ENCODE results near the gene OPHN1.
A peak's percentile ranks its signal among the peaks of the same experiment; 100 is the strongest.

OPHN1 gene

DNA sequence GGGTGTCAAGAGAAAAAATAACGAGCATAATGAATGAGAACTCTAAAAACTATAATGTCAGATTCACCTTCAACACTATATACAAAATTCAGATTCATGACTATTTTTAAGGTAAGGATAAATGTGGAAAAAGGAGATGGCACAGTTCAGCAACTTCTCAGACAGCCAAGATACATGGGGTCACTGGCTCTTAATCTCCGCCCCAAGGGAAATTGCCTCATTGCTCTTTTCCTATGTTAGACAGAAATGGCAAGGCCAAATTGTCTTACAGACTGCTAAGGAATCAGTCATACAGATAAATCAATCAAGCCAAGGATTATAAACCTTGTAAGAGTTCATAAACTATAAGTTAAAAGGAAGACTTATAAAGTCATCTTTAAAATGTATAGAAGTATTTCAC, 183.4 kb downstream of the OPHN1 start:
- DNase-seq (ENCODE audit: low spot score), result no peak

DNA sequence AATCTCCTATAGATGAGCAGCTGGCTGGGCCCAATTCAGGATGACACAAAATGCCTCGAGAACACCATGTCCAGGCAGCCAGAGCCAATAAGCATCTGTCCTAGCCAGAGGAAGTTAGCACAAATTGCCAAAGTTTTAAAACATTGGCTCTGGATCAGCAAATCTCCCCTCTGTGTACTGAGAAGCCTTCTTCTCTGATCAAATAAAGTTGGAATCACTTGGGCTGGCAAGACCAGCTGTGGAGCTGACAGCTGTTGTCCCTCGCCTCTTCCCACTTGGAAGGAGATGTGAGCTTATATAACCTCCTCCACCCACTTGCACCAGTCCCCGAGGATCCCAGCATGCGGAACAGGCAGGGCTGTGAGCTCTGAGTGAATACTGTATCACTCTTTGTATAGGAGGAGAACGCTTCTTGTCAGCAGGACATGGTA, 183.9 kb downstream of the OPHN1 start:
- no peak for DNase-seq (ENCODE audit: low spot score)

- DNase-seq (ENCODE audit: low spot score), result peak; percentile 31
These were observed 194.7 kb downstream of the OPHN1 start for GRCh38 chrX:68238568-68238967.

DNA sequence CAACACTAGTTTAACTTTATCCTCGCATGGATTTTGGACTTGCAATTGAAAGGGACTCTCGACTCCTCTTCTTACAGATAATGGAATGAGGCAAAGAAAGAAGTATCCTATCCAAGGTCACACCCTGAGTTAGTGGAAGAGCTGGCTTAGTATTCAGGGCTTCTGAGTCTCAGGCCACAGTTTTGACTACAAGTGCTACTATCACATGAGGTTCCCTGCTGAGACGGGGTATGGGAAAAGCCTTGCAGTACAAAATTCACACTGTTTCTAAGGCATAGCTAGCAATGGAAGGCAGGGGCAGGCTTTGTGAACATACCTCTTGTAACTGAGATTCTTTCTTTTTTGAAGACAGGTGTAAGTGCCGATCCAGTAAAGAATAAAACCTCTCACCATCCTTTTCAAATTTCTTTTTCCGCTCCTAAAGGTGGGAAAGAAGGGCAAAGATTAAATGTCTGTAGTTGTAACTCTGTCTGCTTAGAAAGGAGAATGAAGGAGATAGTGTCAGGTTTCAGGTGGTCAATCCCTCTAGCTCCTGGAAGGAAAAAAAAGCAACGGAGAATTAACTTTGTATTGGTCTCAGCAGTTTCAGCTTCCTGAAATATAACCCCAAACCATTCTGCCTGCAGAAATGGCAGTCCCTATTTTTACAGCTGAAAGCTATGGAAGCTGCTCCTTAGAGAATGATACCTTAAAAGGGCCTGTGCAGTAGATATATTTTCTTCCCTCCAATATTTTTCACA, 199.0 kb downstream of the OPHN1 start:
- DNase-seq (ENCODE audit: low spot score), result no peak

DNA sequence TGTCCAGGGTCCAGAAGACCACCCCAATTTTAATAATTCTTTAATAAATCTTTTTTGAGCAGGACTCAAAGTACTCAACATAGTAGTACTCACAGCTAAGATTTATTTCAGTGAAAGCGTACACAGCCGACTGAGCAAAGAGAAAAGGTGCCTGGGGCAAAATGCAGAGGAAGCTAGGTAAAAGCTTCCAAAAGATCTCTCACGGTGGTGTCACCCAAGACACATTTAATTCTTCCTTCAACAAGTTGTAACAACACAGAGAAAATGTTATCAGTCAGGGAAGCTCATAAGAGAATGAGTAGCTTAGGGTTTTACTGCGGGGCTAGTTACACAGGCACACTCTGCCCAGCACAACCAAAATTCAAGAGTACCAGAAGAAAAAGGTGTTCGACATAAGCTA, 201.1 kb downstream of the OPHN1 start:
- DNase-seq (ENCODE audit: low spot score), result no peak

- DNase-seq (ENCODE audit: low spot score), result no peak
These were observed 224.3 kb downstream of the OPHN1 start for GRCh38 chrX:68209008-68209407.

DNA sequence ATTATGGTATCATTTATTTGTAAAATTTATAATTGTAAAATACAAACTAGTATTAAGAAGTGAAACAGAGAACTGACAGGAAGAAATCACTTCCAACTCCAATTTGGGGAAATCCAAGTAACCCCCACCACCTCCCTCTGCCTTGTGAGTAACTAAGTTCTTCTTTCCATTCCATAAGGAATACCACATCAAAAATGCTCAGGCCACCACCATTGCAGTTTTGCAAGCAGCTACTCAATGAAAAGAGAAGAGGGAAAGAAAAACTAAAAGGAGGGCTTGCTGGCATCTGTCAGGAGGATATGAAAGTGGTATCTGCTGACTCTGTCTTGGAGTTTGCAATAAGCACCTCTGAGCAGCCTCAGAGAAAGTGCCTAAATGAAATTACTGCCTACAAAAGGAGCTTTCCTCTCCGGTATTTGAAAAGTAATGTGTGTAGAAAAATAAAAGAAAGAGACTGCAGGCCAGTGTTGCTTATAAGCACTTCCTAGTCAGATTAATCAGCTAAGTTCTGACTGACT, 228.7 kb downstream of the OPHN1 start:
- no peak for DNase-seq (ENCODE audit: low spot score)

GRCh38 chrX:68203646-68204045, 229.6 kb downstream of the OPHN1 start:
- no peak for DNase-seq (ENCODE audit: low spot score)

DNA sequence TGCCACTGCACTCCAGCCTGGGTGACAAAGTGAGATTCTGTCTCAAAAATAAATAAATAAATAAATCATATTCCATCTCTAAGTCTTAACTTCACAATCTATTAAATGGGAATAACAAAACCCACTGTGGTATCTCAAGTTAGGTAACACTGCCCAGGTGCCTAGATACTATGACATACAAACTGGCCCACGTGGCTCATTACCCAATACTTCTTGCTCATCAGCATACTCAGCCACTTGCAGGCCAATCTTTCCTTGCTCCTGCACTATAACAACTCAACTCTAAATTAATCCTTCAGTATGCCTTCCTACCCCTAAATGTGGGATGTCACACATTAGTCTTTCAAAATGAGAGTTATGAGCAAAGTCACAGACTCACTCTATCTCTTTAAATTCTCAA, 230.1 kb downstream of the OPHN1 start:
- DNase-seq (ENCODE audit: low spot score), result no peak

DNA sequence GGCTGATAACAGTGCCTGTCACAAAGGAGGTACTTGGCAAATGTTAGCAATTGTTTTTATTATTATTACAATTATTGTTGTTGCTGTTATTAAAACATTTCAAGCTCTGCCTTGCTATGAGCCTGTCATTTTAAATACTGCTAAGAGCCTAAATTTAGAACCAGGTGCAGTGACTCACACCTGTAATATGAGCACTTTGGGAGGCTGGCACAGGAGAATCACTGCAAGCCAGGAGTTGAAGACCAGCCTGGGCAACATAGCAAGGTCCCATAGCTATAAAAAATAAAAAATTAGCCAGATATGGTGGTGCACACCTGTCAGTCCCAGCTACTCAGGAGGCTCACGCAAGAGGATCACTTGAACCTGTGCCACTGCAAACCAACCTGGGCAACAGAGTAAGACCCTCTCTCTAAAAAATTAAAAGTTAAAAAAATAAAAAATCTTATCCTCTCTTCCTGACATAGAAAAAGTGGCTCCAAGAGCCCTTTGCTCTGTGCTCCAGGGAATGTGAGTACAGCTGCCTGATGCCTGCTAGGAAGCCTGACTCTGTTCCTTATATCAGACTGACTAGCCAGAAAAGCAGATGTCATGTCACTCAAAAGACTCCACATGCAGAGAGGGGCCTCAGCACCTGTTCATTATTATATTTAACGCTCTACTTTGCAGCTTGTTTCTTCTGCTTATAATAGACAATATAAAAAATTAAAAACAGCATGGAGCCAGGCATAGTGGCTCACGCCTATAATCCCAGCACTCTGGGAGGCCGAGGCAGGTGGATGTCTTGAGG, 234.0 kb downstream of the OPHN1 start:
- DNase-seq (ENCODE audit: low spot score), result no peak

- peak; percentile 57 for DNase-seq (ENCODE audit: low spot score)
These were observed 236.1 kb downstream of the OPHN1 start for GRCh38 chrX:68196939-68197791.

DNA sequence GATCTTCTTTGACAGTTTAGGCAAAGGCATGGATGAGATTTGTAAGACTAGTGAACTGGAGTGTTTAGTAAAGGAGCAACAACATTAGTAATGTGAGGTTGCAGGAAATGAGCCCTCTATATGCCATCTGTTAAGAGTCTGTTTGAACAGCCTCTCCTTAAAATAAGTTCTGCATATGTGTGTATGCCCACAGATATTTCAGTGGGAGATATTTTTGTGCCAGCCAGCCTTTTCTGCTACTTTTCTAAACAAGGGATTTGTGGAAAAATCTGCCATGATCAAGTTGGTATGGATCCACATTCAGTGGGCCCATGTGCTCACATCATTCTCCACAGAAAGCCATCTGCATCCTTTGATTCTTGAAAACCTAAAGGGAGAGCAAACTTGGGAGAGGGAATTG, 237.7 kb downstream of the OPHN1 start:
- DNase-seq (ENCODE audit: low spot score), result no peak

DNA sequence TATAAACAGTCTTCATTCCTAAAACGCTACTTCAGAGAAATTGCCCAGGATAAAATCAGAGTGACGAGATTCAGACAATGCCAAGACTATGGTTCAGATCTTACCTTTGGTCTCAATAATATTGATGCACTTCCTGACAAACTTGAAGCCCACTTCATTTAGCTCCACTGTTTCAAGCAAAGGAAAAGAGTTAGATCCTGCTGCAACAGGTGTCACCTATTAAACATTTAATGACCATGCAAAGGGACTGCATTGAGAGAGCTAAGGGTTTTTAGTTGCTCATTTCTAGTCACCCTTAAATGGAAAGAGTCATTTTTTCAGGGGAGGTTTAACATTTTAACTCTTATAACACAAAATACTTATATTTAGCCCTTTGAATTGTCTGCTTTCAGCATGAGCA, 239.5 kb downstream of the OPHN1 start:
- no peak for DNase-seq (ENCODE audit: low spot score)

DNA sequence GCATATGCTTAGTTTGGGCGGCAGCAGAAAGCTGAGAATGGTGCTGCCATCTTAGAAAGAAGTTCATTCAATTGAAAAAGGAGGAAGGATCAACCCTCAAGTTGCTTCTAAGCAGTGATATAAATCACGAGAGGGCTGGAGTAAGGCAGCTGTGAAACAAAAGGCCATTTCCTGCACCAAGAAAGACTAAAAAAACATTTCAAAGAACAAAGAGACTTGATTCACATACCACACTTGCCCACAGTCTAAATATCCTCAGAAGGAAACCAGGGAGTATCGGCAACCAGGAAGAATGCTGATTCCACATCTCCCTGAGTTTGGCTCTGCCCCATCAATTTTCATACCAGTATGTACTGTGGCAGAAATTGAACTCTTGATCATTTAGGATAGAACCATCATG, 240.1 kb downstream of the OPHN1 start:
- DNase-seq (ENCODE audit: low spot score), result no peak

DNA sequence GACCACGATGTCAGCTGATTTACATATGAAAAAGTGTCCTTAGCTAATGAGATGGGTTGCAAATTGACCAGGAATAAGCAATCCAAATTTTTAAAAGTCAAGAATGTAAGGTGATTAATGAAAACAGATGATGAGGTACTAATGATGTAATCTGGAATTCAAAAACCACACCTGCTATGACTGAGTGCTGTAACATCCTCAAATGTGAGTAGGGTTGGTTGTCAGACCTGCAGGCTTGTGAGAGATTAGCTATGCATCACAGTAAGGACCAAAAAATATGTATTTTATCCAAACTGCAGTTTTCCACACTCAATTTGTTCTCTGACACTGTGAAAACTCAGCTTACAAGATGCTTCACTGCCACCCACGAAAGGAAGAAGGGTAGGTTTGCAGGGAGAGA, 242.5 kb downstream of the OPHN1 start:
- no peak for DNase-seq (ENCODE audit: low spot score)

GRCh38 chrX:68186552-68187262, 246.6 kb downstream of the OPHN1 start:
- no peak for DNase-seq (ENCODE audit: low spot score)

- no peak for DNase-seq (ENCODE audit: low spot score)
These were observed 248.1 kb downstream of the OPHN1 start for GRCh38 chrX:68185161-68185560.

DNA sequence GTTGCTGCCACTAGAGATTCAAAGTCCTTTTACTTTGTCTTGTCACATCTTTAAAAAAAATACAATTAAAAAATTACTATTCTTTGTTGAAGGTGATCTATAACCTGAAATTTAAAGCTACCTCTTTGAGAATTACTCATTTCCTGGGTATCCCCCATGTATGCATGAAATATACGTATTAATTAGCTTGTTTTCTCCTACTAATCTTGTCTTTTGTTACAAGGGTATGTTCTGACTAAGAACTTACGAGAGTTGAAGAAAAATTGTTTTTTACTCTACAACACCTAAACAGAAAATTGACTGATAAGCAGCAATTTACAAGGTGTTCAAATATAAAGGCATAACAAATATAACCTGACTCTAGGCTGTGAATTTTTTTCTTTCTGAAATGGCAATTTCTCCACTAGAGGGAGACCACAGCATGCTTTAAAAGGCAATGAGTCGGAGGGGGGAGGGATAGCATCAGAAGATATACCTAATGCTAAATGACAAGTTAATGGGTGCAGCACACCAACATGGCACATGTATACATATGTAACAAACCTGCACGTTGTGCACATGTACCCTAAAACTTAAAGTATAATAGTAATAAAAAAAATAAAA, 249.6 kb downstream of the OPHN1 start:
- peak; percentile 17 for DNase-seq (ENCODE audit: low spot score)

DNA sequence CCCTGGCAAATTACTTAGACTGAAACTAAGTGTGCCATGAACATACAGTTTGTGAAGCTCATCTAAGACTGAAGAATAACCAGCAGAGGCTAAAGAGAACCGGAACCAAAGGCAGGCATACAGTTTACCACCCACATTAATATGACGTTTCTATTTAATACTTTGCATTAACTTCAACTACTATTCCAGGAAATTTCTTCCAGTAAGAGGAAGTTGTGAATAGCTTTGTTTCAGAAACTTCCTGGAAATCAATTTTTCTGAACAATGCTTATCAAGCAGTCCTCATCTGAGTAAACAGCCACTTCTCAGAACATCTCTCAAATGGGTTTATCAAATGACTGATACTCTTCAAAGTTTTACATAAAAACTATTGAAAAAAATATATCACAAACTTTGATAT, 252.7 kb downstream of the OPHN1 start:
- no peak for DNase-seq (ENCODE audit: low spot score)

DNA sequence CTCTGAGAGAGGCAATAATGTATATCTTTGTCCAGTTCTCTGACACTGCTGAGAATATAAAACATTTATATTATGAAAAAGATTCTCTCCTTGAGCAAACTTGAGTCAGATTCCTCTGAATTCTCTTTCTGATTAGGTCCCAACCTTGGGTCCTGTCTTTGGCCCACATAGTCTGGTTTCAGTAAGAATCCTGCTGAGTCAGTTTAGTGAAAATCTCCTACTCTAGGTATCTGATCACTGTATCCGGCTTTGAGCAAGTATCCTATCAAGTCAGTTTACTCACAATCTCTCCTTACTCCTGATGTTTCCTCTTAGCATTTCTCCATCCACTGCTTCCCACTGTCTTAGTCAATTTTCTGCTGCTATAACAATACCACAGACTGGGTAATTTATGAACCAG, 253.9 kb downstream of the OPHN1 start:
- no peak for DNase-seq (ENCODE audit: low spot score)

GRCh38 chrX:68177542-68177941, 255.8 kb downstream of the OPHN1 start:
- no peak for DNase-seq (ENCODE audit: low spot score)
